ENCODE results near the gene PNPO. TPM values are rescaled to one million over a fixed set of nuclear protein-coding genes. Genes with fewer than 3 reads are reported as not detected.

The PNPO gene
- total and polyA plus RNA-seq, 2 of the 8 experiments (the other 6 are each of a cell fraction or from before 2014, with no cell fraction given): 7.0 to 8.1 TPM

- TF ChIP-seq CTCF (IDR thresholded peaks at IDR 0.05; ENCODE audit: control extremely low read depth in 1 of 3, insufficient read depth in 1 of 3, low read depth in 1 of 3, low read length in 3 of 3): peak; percentile 87 to 96 (median 96)
- TF ChIP-seq CBX8 (IDR thresholded peaks at IDR 0.05; ENCODE audit: borderline replicate concordance, low read depth, low read length): no peak
- no peak for TF ChIP-seq HDAC6 (IDR thresholded peaks at IDR 0.05; ENCODE audit: low read depth, low read length)
- TF ChIP-seq RXRA (IDR thresholded peaks at IDR 0.05; ENCODE audit: insufficient read depth, low read depth, low read length): no peak
- peak; percentile 26; the same call in 1 of the 2 replicates for TF ChIP-seq SP2 (IDR thresholded peaks at IDR 0.05; ENCODE audit: low read length)
- peak; percentile 80 for TF ChIP-seq CHD2 (IDR thresholded peaks at IDR 0.05; ENCODE audit: low read length)
- TF ChIP-seq E2F6 (IDR thresholded peaks at IDR 0.05): peak; percentile 100
- TF ChIP-seq MAX (IDR thresholded peaks at IDR 0.05): peak; percentile 100
- TF ChIP-seq JUN (IDR thresholded peaks at IDR 0.05; ENCODE audit: low read depth, low read length): no peak
- TF ChIP-seq RAD21 (IDR thresholded peaks at IDR 0.05 in 1 of 2, conservative IDR thresholded peaks at IDR 0.05 in 1 of 2; ENCODE audit: low read depth in 2 of 2, low read length in 2 of 2): peak; percentile 68 to 75; a peak in 3 of 4 replicates
- TF ChIP-seq USF2 (IDR thresholded peaks at IDR 0.05; ENCODE audit: low read length): peak; percentile 65; the same call in 1 of the 2 replicates
- peak; percentile 90 for TF ChIP-seq CREB1 (IDR thresholded peaks at IDR 0.05)
- TF ChIP-seq TAF7 (optimal IDR thresholded peaks at IDR 0.05; ENCODE audit: borderline replicate concordance, low read depth, low read length): peak; percentile 22
Observed at GRCh38 chr17:47970725-47971499, 29.5 kb downstream of the PNPO start, which contains the start of gene CDK5RAP3 (continued).

Data from H1 (cell line).